HepG2 (cell line): Measurements from ENCODE around the gene CLEC19A. TPM values are rescaled to one million over a fixed set of nuclear protein-coding genes. Genes with fewer than 3 reads are reported as not detected.

Source experiments
- ATAC-seq: fragments of 200-7000 bp; cut with Tn5 transposase; 3 replicates; pipeline ENCODE4 v1.9.1; 2020; ENCODE audit warnings: mild to moderate bottlenecking, moderate library complexity
- BruUV-seq: library from RNA; stranded (reverse); fragments of 400-500 nt; replicated peaks from 2 replicates; lab custom pipeline; 2021; lab: Mats Ljungman, UMichigan
- CTCF ChIA-PET: fragments of 300-600 bp; formaldehyde crosslinking; extraction: SDS; loops from one replicate; lab custom pipeline; 2021; ENCODE audit warnings: low total read pairs, inconsistent platforms, low intra/inter-chr PET ratio; lab: Yijun Ruan, JAX
- POLR2A ChIA-PET: fragments of 350-600 bp; sonication (Branson Sonifier 250); formaldehyde crosslinking; loops from one replicate; lab custom pipeline; 2020; ENCODE audit warnings: antibody characterized with exemption, inconsistent platforms; lab: Yijun Ruan, JAX
- DNase-seq: peaks from one replicate; pipeline ENCODE4 v3.0.0-alpha.2; 2015; ENCODE audit warnings: low spot score
- FAIRE-seq: peaks from 3 replicates; lab custom pipeline; 2011; peaks lifted over from hg19 to GRCh38; lab: Jason Lieb, UNC
- H2AFZ ChIP-seq: one replicate; pipeline ENCODE4 v1.6.1; 2011; ENCODE audit warnings: low read length, inconsistent platforms
- H3K27ac ChIP-seq: fragments of 300-600 bp; 3 replicates; pipeline ENCODE4 v1.8.0; 2011; ENCODE audit warnings: mixed run types, mild to moderate bottlenecking, mixed read lengths, low read length, inconsistent platforms; ENCODE audit not compliant: insufficient read depth; ENCODE audit errors: extremely low read length
- H3K27me3 ChIP-seq, 2 experiments: fragments of 200-600 bp in 1 of 2; 2 replicates in 1 of 2; 3 replicates in 1 of 2; pipeline versions ENCODE4 v1.6.0 to v1.8.0; 2011; ENCODE audit warnings: low read length in 2 of 2, mild to moderate bottlenecking in 2 of 2, moderate library complexity in 2 of 2, inconsistent platforms in 1 of 2; ENCODE audit not compliant: insufficient read depth in 2 of 2, control insufficient read depth in 1 of 2
- H3K36me3 ChIP-seq, 2 experiments: fragments of 200-600 bp in 1 of 2; replicated peaks in 1 of 2; 2 replicates in 1 of 2; 3 replicates in 1 of 2; pipeline versions ENCODE4 v1.5.1 to v1.8.0; 2011; ENCODE audit warnings: low read length in 2 of 2, inconsistent platforms in 1 of 2; ENCODE audit not compliant: insufficient read depth in 2 of 2, control insufficient read depth in 1 of 2
- H3K4me1 ChIP-seq: 2 replicates; pipeline ENCODE4 v1.5.1; 2012; ENCODE audit warnings: low read length, inconsistent platforms; ENCODE audit not compliant: insufficient read depth
- H3K4me2 ChIP-seq: 2 replicates; pipeline ENCODE4 v1.6.0; 2011; ENCODE audit warnings: low read depth, low read length, inconsistent platforms
- H3K4me3 ChIP-seq, 3 experiments: fragments of 200-600 bp in 1 of 3; sonication (generic), shearing (Covaris generic) in 1 of 3; replicated peaks in 1 of 3; 2 replicates each; pipeline ENCODE4 v1.5.1; 2011 to 2016; ENCODE audit warnings: low read length in 3 of 3, inconsistent platforms in 2 of 3, low read depth in 2 of 3, mild to moderate bottlenecking in 2 of 3, control low read depth in 1 of 3, mixed read lengths in 1 of 3; ENCODE audit not compliant: insufficient read depth in 1 of 3
- H3K79me2 ChIP-seq: one replicate; pipeline ENCODE4 v1.6.1; 2011; ENCODE audit warnings: low read length, inconsistent platforms; ENCODE audit not compliant: insufficient read depth
- H3K9ac ChIP-seq: 2 replicates; pipeline ENCODE4 v1.6.0; 2011; ENCODE audit warnings: mild to moderate bottlenecking, low read depth, low read length, inconsistent platforms; ENCODE audit not compliant: insufficient read depth
- H3K9me3 ChIP-seq: 2 replicates; pipeline ENCODE4 v1.5.1; 2012; ENCODE audit warnings: mild to moderate bottlenecking, low read length
- H4K20me1 ChIP-seq: 2 replicates; pipeline ENCODE4 v1.6.0; 2011; ENCODE audit warnings: inconsistent platforms, mild to moderate bottlenecking, low read length, moderate library complexity; ENCODE audit not compliant: insufficient read depth
- ARNT ChIP-seq: fragments of 450-650 bp; IDR thresholded peaks from 2 replicates; pipeline ENCODE4 v1.6.1; 2017
- HMG20A ChIP-seq: IDR thresholded peaks from 2 replicates; pipeline ENCODE4 v1.6.1; 2016; ENCODE audit warnings: borderline replicate concordance
- NFATC3 ChIP-seq: sonication (generic); formaldehyde crosslinking; IDR thresholded peaks from 2 replicates; pipeline ENCODE4 v1.5.1; 2020; ENCODE audit warnings: mild to moderate bottlenecking, missing genetic modification reagents
- NFYB ChIP-seq: sonication (generic); formaldehyde crosslinking; IDR thresholded peaks from 2 replicates; pipeline ENCODE4 v1.4.0; 2020; ENCODE audit warnings: missing genetic modification reagents
- NR2F6 ChIP-seq, 2 experiments: IDR thresholded peaks; 2 replicates each; pipeline ENCODE4 v1.6.1; 2016; ENCODE audit warnings: antibody characterized with exemption in 1 of 2, mild to moderate bottlenecking in 1 of 2
- PRDM15 ChIP-seq: sonication (generic); formaldehyde crosslinking; IDR thresholded peaks from 2 replicates; pipeline ENCODE4 v1.4.0; 2020; ENCODE audit warnings: missing genetic modification reagents
- SMC3 ChIP-seq: IDR thresholded peaks from 2 replicates; pipeline ENCODE4 v1.6.1; 2011; ENCODE audit warnings: low read length, improper control_type of control experiment
- ZC3H13 ChIP-seq: sonication (generic); formaldehyde crosslinking; IDR thresholded peaks from 2 replicates; pipeline ENCODE4 v1.8.1; 2023; ENCODE audit warnings: mild to moderate bottlenecking, missing genetic modification reagents, moderate library complexity
- ZFP41 ChIP-seq: sonication (generic); formaldehyde crosslinking; IDR thresholded peaks from 2 replicates; pipeline ENCODE4 v1.4.0; 2020; ENCODE audit warnings: mild to moderate bottlenecking, missing genetic modification reagents, borderline replicate concordance
- ZNF121 ChIP-seq: sonication (generic); formaldehyde crosslinking; IDR thresholded peaks from 2 replicates; pipeline ENCODE4 v1.5.0; 2020; ENCODE audit warnings: mild to moderate bottlenecking, missing genetic modification reagents
- ZNF251 ChIP-seq: sonication (generic); formaldehyde crosslinking; IDR thresholded peaks from 2 replicates; pipeline ENCODE4 v1.9.0; 2021; ENCODE audit warnings: mild to moderate bottlenecking, missing genetic modification reagents
- ZNF614 ChIP-seq: IDR thresholded peaks from 2 replicates; pipeline ENCODE4 v1.6.1; 2018; ENCODE audit warnings: missing biosample characterization, missing genetic modification reagents, inconsistent platforms, borderline replicate concordance
- ZNF776 ChIP-seq: sonication (generic); formaldehyde crosslinking; IDR thresholded peaks from 2 replicates; pipeline ENCODE4 v1.4.0; 2020; ENCODE audit warnings: mild to moderate bottlenecking, missing genetic modification reagents
- ZSCAN20 ChIP-seq: sonication (generic); formaldehyde crosslinking; IDR thresholded peaks from 2 replicates; pipeline ENCODE4 v1.4.0; 2020; ENCODE audit warnings: missing genetic modification reagents, mild to moderate bottlenecking, borderline replicate concordance
- whole genome bisulfite sequencing: methylation state at CpG from one replicate; pipeline ENCODE4 v1.1.6; 2017; ENCODE audit warnings: low lambda C conversion rate; 5-methylcytosine and 5-hydroxymethylcytosine counted together
- in situ Hi-C: cut with HindIII; loops from 2 replicates; pipeline ENCODE4 v1.10.0; 2017; ENCODE audit warnings: low pct_unique_long_range_greater_than_20kb; ENCODE audit not compliant: extremely low pct_ligation_motif_present
- intact Hi-C: fragments of 100-400 bp; cut with micrococcal nuclease; formaldehyde crosslinking; loops from one replicate; pipeline ENCODE4 v1.10.0; 2022; ENCODE audit not compliant: unreplicated experiment
- polyA plus RNA-seq, 8 experiments: library from polyadenylated mRNA; depleted of rRNA in 3 of 8; stranded (reverse) in 7 of 8; unstranded in 1 of 8; fragments of >200 nt; fragmentation: Illumina TruSeq in 4 of 8; extraction: Trizol in 4 of 8; gene quantifications; 2 replicates each; pipeline versions ENCODE4 v1.2.1 to v1.2.3, GENCODE V29; 2011 to 2016; ENCODE audit warnings: low read depth in 4 of 8, missing spikeins in 1 of 8, mixed read lengths in 1 of 8; ENCODE audit not compliant: insufficient read depth in 1 of 8
- total RNA-seq, 5 experiments: library from RNA; depleted of rRNA; stranded (reverse); fragments of >200 nt; fragmentation: Illumina TruSeq; extraction: Trizol; gene quantifications; 2 replicates each; pipeline ENCODE4 v1.2.3, GENCODE V29; 2016; ENCODE audit warnings: low read depth in 1 of 5
- TF ChIP-seq, protein P1 (sequence below): sonication (generic); formaldehyde crosslinking; IDR thresholded peaks from 2 replicates; pipeline ENCODE4 v1.4.0; 2020; ENCODE audit warnings: missing genetic modification reagents, low read depth, mild to moderate bottlenecking, borderline replicate concordance
- TF ChIP-seq, protein P2 (sequence below): sonication (generic); formaldehyde crosslinking; IDR thresholded peaks from 2 replicates; pipeline ENCODE4 v1.8.0; 2022; ENCODE audit warnings: mild to moderate bottlenecking, missing genetic modification reagents

The CLEC19A gene
- total and polyA plus RNA-seq, 2 of the 13 experiments (the other 11 are each of a cell fraction or from before 2014, with no cell fraction given) = not detected

GRCh38 chr16:19241512-19241911, 44.0 kb upstream of the CLEC19A start:
- TF ChIP-seq SMC3 (no peak), ZNF251 (CRISPR knock-in tag) (no peak), ZSCAN20 (CRISPR knock-in tag) (no peak), HMG20A (CRISPR knock-in tag) (no peak), ZNF121 (CRISPR knock-in tag) (no peak), ZNF614 (CRISPR knock-in tag) (no peak), ZFP41 (no peak), ZC3H13 (no peak), NFYB (CRISPR knock-in tag) (no peak), PRDM15 (CRISPR knock-in tag) (no peak), NR2F6 (IDR thresholded peaks at IDR 0.05) (no peak), NR2F6 (CRISPR knock-in tag; IDR thresholded peaks at IDR 0.05) (no peak), NFATC3 (CRISPR knock-in tag) (no peak), ARNT (no peak), ZNF776 (CRISPR knock-in tag) (no peak)
- TF ChIP-seq, protein P1, sequence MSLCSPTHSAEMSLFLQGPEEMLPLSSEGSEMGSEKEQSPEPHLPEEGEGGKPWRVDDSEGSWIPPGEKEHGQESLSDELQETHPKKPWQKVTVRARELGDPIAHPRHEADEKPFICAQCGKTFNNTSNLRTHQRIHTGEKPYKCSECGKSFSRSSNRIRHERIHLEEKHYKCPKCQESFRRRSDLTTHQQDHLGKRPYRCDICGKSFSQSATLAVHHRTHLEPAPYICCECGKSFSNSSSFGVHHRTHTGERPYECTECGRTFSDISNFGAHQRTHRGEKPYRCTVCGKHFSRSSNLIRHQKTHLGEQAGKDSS (CRISPR knock-in tag) = no peak
- TF ChIP-seq, protein P2, sequence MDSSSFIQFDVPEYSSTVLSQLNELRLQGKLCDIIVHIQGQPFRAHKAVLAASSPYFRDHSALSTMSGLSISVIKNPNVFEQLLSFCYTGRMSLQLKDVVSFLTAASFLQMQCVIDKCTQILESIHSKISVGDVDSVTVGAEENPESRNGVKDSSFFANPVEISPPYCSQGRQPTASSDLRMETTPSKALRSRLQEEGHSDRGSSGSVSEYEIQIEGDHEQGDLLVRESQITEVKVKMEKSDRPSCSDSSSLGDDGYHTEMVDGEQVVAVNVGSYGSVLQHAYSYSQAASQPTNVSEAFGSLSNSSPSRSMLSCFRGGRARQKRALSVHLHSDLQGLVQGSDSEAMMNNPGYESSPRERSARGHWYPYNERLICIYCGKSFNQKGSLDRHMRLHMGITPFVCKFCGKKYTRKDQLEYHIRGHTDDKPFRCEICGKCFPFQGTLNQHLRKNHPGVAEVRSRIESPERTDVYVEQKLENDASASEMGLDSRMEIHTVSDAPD (CRISPR knock-in tag) = no peak
- Histone ChIP-seq H3K4me3 (no peak overlapping the region), H3K36me3 (no peaks in the 10 kb centered on the region), H3K4me2 (no peak overlapping the region), H3K27ac (no peak overlapping the region), H3K4me1 (peaks cover 6% of the 10 kb centered on the region; the same call in 1 of the 2 replicates), H3K27me3 (peaks cover 0 to 7% of the 10 kb centered on the region in 2 experiments; a peak in 1 of 5 replicates), H3K79me2 (no peaks in the 10 kb centered on the region), H4K20me1 (no peaks in the 10 kb centered on the region), H3K9me3 (no peaks in the 10 kb centered on the region), H2AFZ (no peak overlapping the region), H3K9ac (no peak overlapping the region)
- no peak for FAIRE-seq
- CTCF ChIA-PET = no interaction called here
- WGBS = 52% methylated on average over 11 of the region's 11 CpGs
- intact Hi-C loops (no loop called here), in situ Hi-C loops (no loop called here)
- no TSS peak for BruUV-seq
- ATAC-seq = no peak
- DNase-seq = no peak
- POLR2A ChIA-PET = no interaction called here
